DND-41 (cell line): ENCODE data around the gene LRP6.

Experiments
- CTCF ChIP-seq: IDR thresholded peaks from 2 replicates; pipeline ENCODE4 v1.5.1; 2012; ENCODE audit warnings: borderline replicate concordance, low read length, moderate library complexity, mild to moderate bottlenecking; ENCODE audit not compliant: poor library complexity, severe bottlenecking; ENCODE audit errors: extremely low read depth
- EZH2 ChIP-seq: IDR thresholded peaks from 3 replicates; pipeline ENCODE4 v1.6.1; 2012; ENCODE audit warnings: borderline replicate concordance, low read depth, mild to moderate bottlenecking, moderate library complexity, low read length, inconsistent platforms; ENCODE audit not compliant: severe bottlenecking

GRCh38 chr12:12210416-12210815 is 56.4 kb downstream of the LRP6 start:
- TF ChIP-seq CTCF (no peak), EZH2 (no peak)
